ENCODE results near the gene DYNC1H1. TPM values are rescaled to one million over a fixed set of nuclear protein-coding genes. Genes with fewer than 3 reads are reported as not detected.

The DYNC1H1 gene
- total RNA-seq, 1 donor from 2014 or later: 499 TPM

- Histone ChIP-seq H3K27ac (no peak overlapping the region), H3K9me3 (no peaks in the 10 kb centered on the region), H3K4me3 (no peak overlapping the region), H3K4me1 (peaks cover 3% of the 10 kb centered on the region), H3K36me3 (no peaks in the 10 kb centered on the region), H3K27me3 (no peaks in the 10 kb centered on the region)
- intact Hi-C loops (cut with DNase I): no loop called here
- TF ChIP-seq CTCF (IDR thresholded peaks at IDR 0.05): no peak
- no peak for TF ChIP-seq POLR2AphosphoS5 (IDR thresholded peaks at IDR 0.05; ENCODE audit: insufficient read depth in 1 of 2, low read depth in 1 of 2)
- TF ChIP-seq POLR2A (IDR thresholded peaks at IDR 0.05): no peak
- DNase-seq (ENCODE audit: extremely low spot score in 2 of 2): no peak
Measured at GRCh38 chr14:101956179-101956885, 8.0 kb upstream of the DYNC1H1 start.

GRCh38 chr14:101957406-101958234 is 6.8 kb upstream of the DYNC1H1 start:
- Histone ChIP-seq H3K4me1 (peaks cover 4% of the 10 kb centered on the region), H3K4me3 (no peak overlapping the region), H3K9me3 (no peaks in the 10 kb centered on the region), H3K36me3 (no peaks in the 10 kb centered on the region), H3K27ac (no peak overlapping the region), H3K27me3 (no peaks in the 10 kb centered on the region)
- intact Hi-C loops (cut with DNase I): no loop called here
- no peak for DNase-seq (ENCODE audit: extremely low spot score in 2 of 2)
- TF ChIP-seq POLR2A (IDR thresholded peaks at IDR 0.05): no peak

- DNase-seq (ENCODE audit: extremely low spot score in 2 of 2): no peak
- H3K4me3 ChIP-seq: no peak overlapping the region
- H3K27ac ChIP-seq: no peak overlapping the region
- no peaks in the 10 kb centered on the region for H3K9me3 ChIP-seq
- H3K36me3 ChIP-seq: no peaks in the 10 kb centered on the region
- TF ChIP-seq POLR2A (IDR thresholded peaks at IDR 0.05) (no peak), CTCF (IDR thresholded peaks at IDR 0.05) (no peak), POLR2AphosphoS5 (IDR thresholded peaks at IDR 0.05; ENCODE audit: insufficient read depth in 1 of 2, low read depth in 1 of 2) (no peak)
- intact Hi-C loops (cut with DNase I): no loop called here
- H3K27me3 ChIP-seq: no peaks in the 10 kb centered on the region
- H3K4me1 ChIP-seq: peaks cover 5% of the 10 kb centered on the region
Measured at GRCh38 chr14:101958418-101959180, 5.8 kb upstream of the DYNC1H1 start.

- TF ChIP-seq CTCF (IDR thresholded peaks at IDR 0.05) (no peak), POLR2A (IDR thresholded peaks at IDR 0.05) (no peak), POLR2AphosphoS5 (IDR thresholded peaks at IDR 0.05; ENCODE audit: insufficient read depth in 1 of 2, low read depth in 1 of 2) (no peak)
- H3K27ac ChIP-seq: no peak overlapping the region
- H3K9me3 ChIP-seq: no peaks in the 10 kb centered on the region
- H3K4me1 ChIP-seq: peaks cover 10% of the 10 kb centered on the region
- H3K4me3 ChIP-seq: no peak overlapping the region
- H3K36me3 ChIP-seq: no peaks in the 10 kb centered on the region
- intact Hi-C loops (cut with DNase I): no loop called here
- no peaks in the 10 kb centered on the region for H3K27me3 ChIP-seq
- no peak for DNase-seq (ENCODE audit: extremely low spot score in 2 of 2)
Measured at GRCh38 chr14:101959277-101959676, 5.1 kb upstream of the DYNC1H1 start.

- peaks cover 10% of the 10 kb centered on the region for H3K4me1 ChIP-seq
- DNase-seq (ENCODE audit: extremely low spot score in 2 of 2): no peak
- H3K27ac ChIP-seq: no peak overlapping the region
- intact Hi-C loops (cut with DNase I): loop anchor here (5.0 kb wide), 3 partner anchors 137 to 632 kb away; partner anchors contain the start of genes PPP2R5C and RCOR1
- no peaks in the 10 kb centered on the region for H3K36me3 ChIP-seq
- TF ChIP-seq POLR2AphosphoS5 (IDR thresholded peaks at IDR 0.05; ENCODE audit: insufficient read depth in 1 of 2, low read depth in 1 of 2) (no peak), POLR2A (IDR thresholded peaks at IDR 0.05) (no peak), CTCF (IDR thresholded peaks at IDR 0.05) (no peak)
- H3K9me3 ChIP-seq: no peaks in the 10 kb centered on the region
- no peaks in the 10 kb centered on the region for H3K27me3 ChIP-seq
- no peak overlapping the region for H3K4me3 ChIP-seq
Measured at GRCh38 chr14:101960225-101960624, 4.1 kb upstream of the DYNC1H1 start.
